ENCODE measurements around the gene UBE2O.

The UBE2O gene

DNA sequence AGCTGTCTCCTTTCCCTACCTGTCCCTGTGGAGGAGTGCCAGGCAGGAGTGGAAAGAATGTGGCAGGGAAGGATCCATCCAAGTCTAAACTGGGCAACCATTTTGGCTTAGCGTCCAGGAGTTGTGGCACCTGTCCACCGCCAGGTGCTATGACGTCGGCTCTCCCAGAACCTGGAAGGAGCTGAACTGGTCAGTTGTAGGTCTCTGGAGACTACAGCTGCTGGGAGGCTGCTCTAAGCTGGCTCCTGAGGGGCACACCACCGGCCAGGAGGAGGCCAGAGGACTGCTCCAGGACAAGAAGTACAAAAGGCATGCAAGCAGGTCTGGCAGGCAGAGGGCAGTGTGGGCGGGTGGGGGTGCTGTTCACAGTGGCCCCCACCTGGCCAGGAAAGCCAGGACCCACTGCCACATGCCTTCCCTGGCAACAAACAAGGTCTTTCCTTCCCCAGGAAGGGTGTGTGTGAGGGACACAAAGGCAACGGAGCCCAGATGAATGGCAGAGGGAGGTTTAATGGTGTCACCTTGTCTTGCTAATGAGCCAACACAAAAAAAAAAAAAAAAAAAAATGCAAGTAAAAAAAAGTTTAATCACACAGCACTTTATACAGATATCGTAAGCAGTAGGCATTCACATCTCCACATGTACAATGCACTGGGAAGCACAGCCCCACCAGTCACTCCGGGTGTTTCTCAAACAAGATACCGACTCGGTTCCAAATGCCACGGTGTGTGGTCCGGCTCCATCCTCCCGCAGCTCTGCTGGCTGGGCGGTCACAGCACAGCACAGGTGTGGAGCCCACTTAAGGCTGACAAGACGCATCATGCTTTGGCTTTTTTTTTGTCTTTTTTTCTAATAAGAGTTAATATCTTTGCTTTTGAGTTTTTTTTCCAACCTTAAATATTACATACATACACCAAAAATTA is 63.7 kb downstream of the UBE2O start:
- DNase-seq (ENCODE audit: low spot score): no peak

DNA sequence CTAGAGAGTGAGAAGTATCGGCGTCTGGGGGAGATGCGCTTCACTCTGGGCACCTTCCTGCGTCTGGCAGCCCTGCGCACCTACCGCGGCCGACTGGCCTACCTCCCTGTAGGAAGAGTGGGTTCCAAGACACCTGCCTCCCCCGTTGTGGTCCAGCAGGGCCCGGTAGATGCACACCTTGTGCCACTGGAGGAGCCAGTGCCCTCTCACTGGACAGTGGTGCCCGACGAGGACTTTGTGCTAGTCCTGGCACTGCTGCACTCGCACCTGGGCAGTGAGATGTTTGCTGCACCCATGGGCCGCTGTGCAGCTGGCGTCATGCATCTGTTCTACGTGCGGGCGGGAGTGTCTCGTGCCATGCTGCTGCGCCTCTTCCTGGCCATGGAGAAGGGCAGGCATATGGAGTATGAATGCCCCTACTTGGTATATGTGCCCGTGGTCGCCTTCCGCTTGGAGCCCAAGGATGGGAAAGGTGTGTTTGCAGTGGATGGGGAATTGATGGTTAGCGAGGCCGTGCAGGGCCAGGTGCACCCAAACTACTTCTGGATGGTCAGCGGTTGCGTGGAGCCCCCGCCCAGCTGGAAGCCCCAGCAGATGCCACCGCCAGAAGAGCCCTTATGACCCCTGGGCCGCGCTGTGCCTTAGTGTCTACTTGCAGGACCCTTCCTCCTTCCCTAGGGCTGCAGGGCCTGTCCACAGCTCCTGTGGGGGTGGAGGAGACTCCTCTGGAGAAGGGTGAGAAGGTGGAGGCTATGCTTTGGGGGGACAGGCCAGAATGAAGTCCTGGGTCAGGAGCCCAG is 65.8 kb downstream of the UBE2O start:
- DNase-seq (ENCODE audit: low spot score): no peak

DNA sequence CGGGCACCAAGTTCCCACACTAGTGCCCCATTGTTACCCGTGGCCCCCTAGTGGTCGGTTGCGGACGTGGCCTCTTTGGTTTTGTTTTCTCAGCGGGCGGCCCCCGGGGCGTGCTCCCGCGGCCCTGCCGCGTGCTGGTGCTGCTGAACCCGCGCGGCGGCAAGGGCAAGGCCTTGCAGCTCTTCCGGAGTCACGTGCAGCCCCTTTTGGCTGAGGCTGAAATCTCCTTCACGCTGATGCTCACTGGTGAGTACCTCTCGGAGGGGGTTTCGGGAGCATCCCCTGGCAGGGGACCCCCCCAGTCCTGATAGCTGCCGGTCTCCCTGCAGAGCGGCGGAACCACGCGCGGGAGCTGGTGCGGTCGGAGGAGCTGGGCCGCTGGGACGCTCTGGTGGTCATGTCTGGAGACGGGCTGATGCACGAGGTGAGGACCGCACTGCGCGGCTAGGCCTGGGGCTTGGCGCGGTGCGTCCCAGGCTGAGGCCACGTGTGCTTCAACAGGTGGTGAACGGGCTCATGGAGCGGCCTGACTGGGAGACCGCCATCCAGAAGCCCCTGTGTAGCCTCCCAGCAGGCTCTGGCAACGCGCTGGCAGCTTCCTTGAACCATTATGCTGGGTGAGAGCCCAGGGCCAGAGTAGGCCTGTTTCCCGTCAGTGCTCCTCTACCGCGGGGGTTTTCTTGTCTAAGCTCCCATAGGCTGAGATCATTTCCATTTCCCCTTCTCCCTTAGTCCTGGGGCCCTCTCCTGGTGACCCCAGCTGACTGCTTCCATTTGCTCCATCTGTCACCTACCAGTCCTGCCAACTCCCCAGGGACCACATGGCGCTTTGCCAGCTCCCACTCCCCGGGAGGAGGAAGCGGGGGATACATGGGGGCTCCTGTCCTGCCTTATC is 66.8 kb downstream of the UBE2O start:
- DNase-seq (ENCODE audit: low spot score): peak; percentile 41

DNA sequence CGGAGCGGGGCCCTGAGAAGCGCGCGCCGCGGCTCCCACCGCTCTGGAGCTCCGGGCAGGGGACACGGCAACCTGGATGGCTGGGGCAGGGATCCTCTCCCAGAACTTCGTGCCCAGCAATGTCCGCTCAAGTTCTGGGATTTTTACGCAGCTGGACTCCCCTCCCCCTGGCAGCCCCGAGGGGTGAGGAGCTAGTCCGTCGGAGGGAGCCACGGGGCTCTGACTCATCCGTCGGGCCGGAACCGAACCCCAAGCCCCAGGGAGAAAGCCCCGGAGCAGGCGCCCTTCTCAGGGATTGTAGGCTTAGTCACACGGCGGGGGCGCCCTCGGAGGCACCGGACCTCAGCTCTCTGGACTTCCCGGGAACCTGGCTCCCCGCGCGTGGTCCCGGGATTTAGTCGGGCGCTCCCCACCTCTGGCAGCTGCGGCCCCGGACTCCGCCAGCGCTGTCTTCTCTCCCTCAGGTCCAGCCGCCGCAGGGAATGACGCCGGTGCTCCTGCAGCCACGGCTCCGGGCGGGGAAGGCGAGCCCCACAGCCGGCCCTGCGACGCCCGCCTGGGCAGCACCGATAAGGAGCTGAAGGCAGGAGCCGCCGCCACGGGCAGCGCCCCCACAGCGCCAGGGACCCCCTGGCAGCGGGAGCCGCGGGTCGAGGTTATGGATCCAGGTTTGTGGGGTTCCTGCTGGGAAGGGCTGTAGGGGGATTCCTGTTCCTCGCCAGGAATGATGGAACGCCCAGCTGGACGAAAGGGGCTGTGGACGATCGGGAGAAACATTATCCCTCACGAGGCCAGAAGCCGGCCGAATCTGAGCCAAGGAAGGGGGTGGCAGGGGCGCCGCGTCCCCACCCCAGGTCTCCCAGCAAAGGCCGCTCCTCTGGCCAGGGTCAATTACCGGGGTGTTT is 67.7 kb downstream of the UBE2O start:
- no peak for DNase-seq (ENCODE audit: low spot score)

DNA sequence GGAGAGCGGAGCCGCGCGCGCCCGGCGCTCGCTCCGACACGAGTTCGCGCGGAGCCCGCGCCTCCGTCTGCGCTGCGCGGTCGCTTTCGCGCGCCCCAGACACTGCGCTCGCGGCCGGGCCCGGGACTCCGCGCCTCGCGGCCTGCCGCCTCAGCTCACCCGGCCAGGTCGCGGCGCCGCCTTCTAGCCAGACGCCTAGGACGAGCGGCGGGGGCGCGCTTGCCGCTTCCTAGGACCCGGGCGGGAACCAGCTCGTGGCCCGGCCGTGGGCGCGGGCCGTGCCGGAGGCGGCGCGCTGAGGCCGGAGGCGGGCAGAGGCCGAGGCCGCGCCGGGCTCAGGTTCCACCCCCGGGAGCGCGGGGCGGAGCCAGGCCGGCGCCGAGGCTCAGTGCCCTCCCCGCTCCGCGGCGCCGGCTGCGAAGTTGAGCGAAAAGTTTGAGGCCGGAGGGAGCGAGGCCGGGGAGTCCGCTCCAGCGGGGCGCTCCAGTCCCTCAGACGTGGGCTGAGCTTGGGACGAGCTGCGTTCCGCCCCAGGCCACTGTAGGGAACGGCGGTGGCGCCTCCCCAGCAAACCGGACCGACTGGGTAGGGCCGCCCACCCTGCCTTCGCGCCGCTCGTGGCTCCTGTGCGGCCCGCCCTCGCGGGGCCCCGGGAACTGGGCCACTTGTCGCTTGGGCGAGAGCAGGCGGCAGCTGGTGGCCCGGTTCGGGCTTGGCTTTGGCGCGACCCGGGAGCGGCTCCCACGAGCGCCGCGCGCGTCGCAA is 68.5 kb downstream of the UBE2O start, which contains the start of gene SPHK1:
TSS of gene SPHK1 (plus strand) at position 388 of the 765 bp plus-strand sequence. CDS start 1,036 bp downstream, outside the sequence.
- DNase-seq (ENCODE audit: low spot score): peak; percentile 35

DNA sequence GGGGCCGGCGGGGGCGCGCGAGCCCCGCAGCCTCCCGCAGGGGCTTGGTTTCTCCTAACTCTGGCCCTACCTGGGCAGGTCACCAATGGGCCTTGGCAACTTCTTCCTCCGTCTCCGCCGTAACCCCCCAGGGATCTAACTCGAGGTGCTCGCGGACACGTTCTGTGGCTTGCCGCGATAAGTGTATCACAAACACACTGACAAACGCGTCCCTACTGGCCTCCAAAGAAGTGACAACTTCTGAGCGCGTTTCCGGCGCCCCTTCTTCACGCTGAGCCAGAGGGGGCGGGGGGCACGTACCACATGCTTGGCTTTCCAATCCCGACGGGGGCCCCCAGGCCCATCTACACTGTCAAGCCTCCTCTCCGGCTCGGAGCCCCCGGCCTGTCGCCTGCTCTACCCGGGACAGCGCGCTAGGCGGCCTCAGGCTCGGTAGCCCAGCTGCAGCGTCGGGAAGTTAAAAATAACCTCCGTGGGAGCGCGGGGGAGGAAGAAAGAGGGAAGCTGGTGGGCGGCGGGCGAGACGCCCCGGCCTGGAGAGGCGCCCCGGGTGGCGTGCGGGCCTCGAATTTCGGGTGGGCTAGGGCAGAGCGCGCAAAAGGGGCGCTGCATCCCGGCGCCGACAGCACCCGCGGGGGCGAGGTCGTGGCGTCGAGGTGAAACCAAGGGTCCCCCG is 69.3 kb downstream of the UBE2O start:
- no peak for DNase-seq (ENCODE audit: low spot score)

DNA sequence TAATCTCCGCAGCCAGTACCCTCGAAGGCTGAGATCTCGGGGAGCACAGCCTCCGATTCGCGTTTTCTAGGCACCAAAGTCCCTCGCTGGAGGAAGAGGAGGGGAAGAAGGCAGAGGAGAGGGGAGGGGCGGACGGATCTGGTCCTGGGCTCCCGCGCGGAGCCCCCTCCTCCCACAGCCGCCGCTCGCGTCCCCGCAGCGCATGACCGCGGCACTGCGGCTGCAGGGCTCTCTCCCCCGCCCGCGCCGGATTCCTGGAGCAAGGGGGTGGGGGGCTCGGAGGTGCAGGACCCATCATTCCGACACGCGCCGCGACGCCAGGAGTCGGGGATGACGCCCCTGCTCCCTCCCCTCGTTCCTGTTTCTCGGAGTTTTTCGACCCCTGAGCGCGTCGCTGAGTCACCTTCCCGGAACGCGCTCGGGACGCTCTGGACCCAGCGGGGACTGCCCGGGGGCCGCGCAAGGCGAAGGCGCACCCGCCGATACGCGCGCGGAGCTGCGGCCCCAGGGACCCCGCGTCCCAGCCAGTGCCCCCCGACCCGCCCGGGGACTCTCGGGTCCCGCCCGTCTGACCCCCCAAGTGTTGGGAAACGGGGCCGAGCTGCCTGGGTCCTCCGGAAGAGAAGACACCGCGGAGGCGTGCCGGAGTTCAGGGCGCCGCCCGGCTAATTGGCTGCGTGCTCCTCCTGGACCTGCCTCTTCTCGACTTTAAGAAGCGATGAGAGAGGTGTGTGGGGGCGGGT is 70.0 kb downstream of the UBE2O start:
- DNase-seq (ENCODE audit: low spot score): no peak

DNA sequence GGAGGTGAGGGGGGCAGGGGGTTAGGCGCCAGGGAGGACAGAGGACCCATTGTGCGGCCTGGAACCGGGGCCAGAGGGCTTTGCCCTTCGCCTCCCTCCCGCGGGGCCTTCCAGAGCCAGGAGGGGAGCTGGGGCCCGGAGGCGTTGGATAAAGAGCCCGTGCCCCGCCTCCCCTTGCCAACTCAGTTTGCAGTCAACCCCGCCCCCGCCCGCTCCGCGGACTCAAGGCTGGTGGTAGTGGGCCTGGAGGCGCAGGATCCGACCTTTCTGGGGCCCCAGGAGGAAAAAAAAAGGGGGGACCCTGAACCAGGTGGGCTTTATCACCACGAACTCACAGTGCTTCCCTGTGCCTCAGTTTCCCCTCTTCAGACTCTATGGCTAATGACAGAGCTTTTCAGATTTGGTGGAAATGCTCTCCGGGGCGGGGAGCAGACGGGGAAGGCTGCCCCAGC is 70.6 kb downstream of the UBE2O start:
- DNase-seq (ENCODE audit: low spot score): no peak

DNA sequence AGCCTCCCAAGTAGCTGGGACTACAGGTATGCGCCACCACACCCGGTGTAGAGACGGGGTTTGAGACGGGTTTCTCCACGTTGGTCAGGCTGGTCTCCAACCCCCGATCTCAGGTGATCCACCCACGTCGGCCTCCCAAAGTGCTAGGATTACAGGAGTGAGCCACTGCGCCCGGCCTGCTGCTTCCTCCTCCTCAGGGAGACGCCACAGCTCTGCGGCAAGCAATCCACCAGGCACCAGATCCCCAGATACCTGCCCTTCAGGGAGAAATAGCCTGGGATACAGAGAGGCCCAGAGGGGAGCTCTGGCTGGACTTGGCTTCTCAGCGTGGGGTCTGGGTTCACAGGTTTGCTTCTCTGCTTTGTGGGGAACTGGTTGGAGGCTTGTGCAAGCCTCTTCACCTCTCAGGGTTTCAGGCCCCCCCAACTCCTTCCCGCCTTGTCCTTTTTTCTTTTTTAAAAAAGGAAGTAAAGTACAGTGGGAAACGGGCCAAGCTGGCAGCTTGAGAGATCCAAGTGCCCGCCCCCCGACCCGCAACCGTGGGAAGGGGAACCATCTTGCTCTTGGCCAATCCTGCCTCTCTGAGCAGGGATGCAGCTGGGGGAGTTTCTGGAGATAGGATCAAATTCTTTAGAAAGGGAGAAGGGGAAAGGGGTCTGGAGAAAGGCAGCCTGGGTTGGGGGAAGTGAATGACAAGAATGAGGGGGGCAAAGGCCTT is 71.2 kb downstream of the UBE2O start:
- no peak for DNase-seq (ENCODE audit: low spot score)

DNA sequence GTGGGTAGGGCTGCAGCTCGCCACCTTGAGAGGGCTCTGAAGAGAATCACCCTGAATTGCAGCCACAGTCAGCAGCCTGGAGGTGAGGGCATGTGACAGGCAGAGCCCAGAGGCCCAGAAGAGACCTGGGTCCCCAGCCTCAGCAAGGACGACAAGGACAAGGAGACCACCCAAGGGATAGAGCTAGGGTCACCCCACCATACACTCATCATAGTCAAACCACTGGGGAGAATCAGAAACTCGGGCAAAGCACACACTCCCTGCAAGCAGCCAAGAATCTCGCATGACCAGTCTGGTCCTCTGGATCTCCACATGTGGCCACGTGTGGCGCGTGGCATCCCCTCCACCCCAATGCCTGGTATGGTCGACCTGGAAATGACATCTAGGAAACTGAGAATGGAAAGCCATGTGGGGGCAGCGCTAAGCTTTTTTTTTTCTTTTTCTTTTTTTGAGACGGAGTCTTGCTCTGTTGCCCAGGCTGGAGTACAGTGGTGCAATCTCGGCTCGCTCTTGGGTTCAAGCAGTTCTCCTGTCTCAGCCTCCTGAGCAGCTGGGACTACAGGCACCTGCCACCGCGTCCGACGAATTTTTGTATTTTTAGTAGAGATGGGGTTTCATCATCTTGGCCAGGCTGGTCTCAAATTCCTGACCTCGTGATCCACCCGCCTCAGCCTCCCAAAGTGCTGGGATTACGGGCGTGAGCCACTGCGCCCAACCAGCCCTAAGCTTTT is 73.1 kb downstream of the UBE2O start:
- DNase-seq (ENCODE audit: low spot score): no peak

DNA sequence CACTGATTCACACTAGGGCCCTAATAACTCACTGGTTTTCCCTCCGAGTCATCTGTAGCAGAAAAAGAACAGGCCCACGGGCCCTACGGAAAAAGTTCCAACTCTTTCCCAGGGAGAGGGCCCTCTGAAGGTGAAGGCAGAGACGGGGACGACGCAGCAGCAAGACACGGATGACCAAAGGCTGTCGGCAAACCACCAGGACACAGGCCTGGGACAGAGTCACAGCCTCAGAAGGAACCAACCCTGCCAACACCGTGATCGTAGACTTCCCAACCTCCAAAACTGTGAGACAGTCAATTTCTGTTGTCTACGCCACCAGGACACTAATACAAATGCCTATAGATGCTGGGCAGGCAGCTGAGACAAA is 73.7 kb downstream of the UBE2O start:
- DNase-seq (ENCODE audit: low spot score): no peak

DNA sequence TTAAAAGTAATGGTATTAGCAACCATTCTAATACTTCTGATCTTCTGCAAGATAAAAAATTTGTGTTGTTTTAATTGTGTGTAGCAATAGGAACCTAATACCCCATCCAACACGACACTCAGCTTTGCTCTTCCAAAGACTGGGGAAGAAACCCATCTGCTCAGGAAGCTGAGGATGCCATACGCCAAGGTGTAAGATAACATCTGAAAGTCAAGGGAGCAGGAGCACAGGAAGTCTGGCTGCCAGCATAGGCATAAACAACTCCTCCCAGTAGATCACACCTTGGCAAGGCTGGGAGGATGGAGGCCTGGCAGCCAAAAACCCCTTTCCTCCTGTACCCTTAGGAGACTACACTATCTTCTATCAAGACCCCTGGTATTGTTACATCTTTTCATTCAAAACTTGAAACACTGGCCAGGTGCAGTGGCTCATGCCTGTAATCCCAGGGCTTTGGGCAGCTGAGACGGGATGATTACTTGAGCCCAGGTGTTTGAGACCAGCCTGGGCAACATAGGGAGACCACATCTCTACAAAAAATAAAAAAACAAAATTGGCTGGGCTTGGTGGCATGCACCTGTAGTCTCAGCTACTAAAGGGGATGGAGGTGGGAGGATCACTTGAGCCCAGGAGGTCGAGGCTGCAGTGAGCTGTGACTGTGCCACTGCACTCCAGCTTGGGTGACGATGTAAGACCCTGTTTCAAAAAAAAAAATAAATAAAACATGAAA is 74.2 kb downstream of the UBE2O start:
- no peak for DNase-seq (ENCODE audit: low spot score)

DNA sequence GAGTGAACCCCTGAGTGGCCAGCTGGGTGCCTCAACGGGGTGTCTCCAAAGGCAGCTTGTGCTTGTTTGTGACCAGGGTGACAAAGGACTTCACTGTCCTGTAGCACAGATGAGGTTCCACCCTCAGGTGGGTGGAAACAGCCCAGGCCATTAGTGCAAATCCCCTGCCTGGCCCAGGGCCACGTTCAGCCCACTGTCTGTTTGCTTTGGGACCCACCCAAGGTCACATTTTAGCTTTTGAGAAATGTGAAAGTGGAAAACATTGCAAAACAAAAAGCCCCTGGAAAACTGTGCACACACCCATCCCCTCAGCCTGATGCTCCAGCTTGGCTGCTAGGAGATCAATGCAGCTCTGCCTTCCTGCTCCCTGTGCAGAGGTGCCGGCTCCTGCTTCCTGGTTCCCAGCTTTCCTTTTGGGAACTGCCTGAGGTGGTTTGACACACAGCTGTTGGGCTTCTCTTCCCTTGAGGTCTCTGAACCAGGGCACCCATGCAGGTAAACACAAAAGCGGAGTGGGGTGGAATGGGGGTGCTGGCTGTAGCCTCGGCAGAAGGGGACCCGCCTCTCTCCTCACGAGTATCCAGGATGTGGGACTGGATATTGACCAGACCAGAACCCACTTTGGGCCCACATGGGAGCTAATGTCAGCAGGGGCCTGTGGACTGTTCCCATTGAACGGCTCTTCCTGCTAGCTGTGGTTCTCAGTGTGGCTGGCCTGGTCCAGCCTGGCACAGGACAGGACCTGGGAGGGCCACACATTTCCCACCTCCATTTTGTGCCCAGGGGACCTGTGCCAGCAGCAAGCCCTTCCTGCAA is 76.4 kb downstream of the UBE2O start:
- no peak for DNase-seq (ENCODE audit: low spot score)

DNA sequence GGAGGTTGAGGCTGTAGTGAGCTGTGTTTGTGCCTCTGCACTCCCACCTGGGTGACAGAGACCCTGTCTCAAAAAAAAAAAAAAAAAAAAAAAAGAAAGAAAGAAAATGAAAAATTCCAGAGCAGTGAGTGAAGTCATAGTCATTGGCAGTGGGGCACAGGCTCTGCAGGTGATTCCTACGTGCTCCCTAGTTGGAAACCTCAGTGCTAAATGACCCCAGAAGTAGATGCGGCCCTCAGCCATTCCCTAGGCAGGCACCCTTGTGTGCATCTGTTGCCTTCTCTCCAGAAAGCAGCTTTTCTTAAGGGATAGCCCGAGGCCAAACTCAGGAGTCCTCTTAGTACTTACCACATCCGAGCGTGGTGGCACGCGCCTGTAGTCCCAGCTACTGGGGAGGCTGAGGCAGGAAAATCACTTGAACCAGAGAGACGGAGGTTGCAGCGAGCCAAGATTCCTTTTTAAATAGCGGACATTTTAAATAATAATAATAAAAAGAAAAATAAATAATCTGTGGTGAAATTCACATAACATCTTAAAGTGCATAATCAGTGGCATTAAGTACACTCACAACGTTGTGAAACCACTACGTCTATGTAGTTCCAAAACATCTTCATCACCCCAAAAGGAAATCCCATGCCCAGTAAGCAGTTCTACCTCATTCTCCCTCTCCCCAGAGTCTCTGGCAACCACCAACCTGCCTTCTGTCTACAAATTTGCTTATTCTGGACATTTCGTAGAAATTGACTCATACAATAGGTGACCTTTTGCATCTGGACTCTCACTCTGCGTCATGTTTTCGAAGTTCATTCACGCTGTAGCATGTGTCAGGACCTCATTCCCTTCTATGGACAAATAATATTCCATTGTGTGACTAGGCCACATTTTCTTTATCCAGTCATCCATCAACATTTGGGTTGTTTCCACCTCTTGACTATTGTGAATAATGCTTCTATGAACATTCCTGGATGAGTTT is 81.0 kb downstream of the UBE2O start:
- no peak for DNase-seq (ENCODE audit: low spot score)
